ENCODE results near the gene IFT25.

The IFT25 gene

DNA sequence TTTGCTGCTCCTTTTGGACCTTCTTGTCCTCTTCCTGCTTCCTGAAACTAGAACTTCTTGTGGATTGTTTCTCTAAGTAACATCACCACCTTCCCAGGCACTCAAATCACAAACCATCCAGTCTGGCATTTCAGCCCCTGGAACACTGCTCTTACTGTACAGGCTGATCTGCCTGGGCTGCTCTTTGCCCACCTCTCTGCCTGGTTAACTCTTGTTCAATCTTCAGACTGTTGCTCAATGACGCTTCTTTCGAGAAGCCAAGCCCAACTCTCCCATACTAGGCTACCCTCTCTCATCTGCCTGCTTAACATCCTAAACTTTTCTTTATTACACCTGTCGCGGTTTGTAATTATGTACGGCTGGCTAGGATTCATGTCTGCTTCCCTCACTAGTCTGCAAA, 50.9 kb downstream of the IFT25 start:
- Mint-ChIP-seq H3K9me3 (no peaks in the 10 kb centered on the region), H3K4me3 (no peak overlapping the region)
- no peak for DNase-seq

DNA sequence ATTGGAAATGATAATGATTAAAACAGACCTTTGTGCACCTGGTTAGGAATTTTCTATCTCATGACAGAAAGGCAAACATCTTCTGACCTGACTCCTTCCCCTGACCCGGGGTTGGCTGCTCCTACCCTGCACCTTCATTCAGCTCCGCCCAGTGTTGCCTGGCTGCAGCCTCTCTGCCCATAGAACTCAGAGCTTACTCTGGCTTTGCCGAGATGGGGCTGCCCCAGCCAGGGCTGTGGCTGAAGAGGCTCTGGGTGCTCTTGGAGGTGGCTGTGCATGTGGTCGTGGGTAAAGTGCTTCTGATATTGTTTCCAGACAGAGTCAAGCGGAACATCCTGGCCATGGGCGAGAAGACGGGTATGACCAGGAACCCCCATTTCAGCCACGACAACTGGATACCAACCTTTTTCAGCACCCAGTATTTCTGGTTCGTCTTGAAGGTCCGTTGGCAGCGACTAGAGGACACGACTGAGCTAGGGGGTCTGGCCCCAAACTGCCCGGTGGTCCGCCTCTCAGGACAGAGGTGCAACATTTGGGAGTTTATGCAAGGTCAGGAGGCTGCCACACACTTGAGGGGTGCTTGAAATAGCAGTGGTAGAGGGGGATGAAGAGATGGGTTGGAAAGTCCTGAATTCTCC, 51.4 kb downstream of the IFT25 start, which contains the start of gene DIO1:
Gene DIO1, plus strand, starts transcription at position 189 of the 638 bp plus-strand sequence. Its CDS starts 24 bp downstream, at position 213.
- H3K4me3 Mint-ChIP-seq = no peak within 1 kb of the TSS
- H3K4me1 Mint-ChIP-seq = peaks cover 72% of the 10 kb centered on the region
- H3K36me3 Mint-ChIP-seq (ENCODE audit: low read depth) = no peaks in the 10 kb centered on the region
- peaks cover 15% of the 10 kb centered on the region for H3K27me3 Mint-ChIP-seq (ENCODE audit: low read depth, poor library complexity)
- H3K27ac Mint-ChIP-seq = peak within 1 kb of the TSS; percentile 35
- no peaks in the 10 kb centered on the region for H3K9me3 Mint-ChIP-seq
- TF ChIP-seq, protein P1, sequence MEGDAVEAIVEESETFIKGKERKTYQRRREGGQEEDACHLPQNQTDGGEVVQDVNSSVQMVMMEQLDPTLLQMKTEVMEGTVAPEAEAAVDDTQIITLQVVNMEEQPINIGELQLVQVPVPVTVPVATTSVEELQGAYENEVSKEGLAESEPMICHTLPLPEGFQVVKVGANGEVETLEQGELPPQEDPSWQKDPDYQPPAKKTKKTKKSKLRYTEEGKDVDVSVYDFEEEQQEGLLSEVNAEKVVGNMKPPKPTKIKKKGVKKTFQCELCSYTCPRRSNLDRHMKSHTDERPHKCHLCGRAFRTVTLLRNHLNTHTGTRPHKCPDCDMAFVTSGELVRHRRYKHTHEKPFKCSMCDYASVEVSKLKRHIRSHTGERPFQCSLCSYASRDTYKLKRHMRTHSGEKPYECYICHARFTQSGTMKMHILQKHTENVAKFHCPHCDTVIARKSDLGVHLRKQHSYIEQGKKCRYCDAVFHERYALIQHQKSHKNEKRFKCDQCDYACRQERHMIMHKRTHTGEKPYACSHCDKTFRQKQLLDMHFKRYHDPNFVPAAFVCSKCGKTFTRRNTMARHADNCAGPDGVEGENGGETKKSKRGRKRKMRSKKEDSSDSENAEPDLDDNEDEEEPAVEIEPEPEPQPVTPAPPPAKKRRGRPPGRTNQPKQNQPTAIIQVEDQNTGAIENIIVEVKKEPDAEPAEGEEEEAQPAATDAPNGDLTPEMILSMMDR (IDR thresholded peaks at IDR 0.05) = no peak
- DNase-seq = peak; percentile 16

More for the DNA sequence above, 50.9 kb downstream of the IFT25 start:
- H3K4me1 Mint-ChIP-seq = peaks cover 72% of the 10 kb centered on the region
- TF ChIP-seq, protein P1 (IDR thresholded peaks at IDR 0.05) = no peak
- peaks cover 15% of the 10 kb centered on the region for H3K27me3 Mint-ChIP-seq (ENCODE audit: low read depth, poor library complexity)
- no peaks in the 10 kb centered on the region for H3K36me3 Mint-ChIP-seq (ENCODE audit: low read depth)
- no peak overlapping the region for H3K27ac Mint-ChIP-seq

DNA sequence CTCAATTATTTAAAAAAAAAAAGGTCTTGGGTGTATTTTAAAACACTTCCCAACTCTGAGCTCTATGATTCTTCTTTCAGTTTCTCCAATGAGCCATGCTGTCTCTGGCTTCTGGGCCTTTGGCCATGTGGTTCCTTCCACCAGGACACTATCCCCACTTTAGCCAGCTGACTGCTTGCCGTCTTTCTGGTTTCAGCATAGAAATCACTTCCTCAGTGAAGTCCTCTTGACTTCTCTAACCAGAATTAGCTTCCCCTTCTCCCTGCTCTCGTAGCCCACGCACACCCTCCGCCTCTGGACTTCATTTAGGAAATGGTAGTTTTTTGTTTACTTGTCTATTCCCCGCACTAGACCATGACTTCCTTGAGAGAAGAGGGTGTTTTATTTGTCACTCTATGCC, 52.6 kb downstream of the IFT25 start:
- peaks cover 67% of the 10 kb centered on the region for H3K4me1 Mint-ChIP-seq
- H3K27me3 Mint-ChIP-seq (ENCODE audit: low read depth, poor library complexity) = peaks cover 15% of the 10 kb centered on the region
- TF ChIP-seq, protein P1 (IDR thresholded peaks at IDR 0.05) = no peak
- no peak overlapping the region for H3K27ac Mint-ChIP-seq
- no peaks in the 10 kb centered on the region for H3K36me3 Mint-ChIP-seq (ENCODE audit: low read depth)
- no peak for DNase-seq
- no peaks in the 10 kb centered on the region for H3K9me3 Mint-ChIP-seq
- no peak overlapping the region for H3K4me3 Mint-ChIP-seq

DNA sequence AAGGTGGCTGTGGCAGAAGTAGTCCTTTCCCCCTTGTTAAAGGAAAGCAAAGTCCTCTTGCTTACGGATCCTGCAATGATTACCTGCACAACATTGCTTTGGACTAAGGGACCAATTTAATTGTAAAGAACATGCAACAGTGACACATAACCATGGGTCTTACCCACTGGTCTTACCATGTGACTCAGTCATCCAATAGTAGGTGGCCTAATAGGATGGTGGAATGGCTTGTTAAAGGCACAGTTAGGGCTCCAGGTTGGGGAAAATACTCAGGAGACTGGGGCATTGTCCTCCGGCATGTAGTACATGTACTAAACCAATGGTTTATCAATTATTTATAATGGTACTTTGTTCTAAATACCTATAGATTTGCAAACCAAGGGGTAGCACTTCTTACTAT, 53.8 kb downstream of the IFT25 start:
- H3K9me3 Mint-ChIP-seq = no peaks in the 10 kb centered on the region
- H3K36me3 Mint-ChIP-seq (ENCODE audit: low read depth) = peaks cover 4% of the 10 kb centered on the region
- no peak for DNase-seq
- TF ChIP-seq, protein P1 (IDR thresholded peaks at IDR 0.05) = no peak
- no peak overlapping the region for H3K4me3 Mint-ChIP-seq
- peaks cover 15% of the 10 kb centered on the region for H3K27me3 Mint-ChIP-seq (ENCODE audit: low read depth, poor library complexity)
- no peak overlapping the region for H3K27ac Mint-ChIP-seq
- H3K4me1 Mint-ChIP-seq = peaks cover 55% of the 10 kb centered on the region

DNA sequence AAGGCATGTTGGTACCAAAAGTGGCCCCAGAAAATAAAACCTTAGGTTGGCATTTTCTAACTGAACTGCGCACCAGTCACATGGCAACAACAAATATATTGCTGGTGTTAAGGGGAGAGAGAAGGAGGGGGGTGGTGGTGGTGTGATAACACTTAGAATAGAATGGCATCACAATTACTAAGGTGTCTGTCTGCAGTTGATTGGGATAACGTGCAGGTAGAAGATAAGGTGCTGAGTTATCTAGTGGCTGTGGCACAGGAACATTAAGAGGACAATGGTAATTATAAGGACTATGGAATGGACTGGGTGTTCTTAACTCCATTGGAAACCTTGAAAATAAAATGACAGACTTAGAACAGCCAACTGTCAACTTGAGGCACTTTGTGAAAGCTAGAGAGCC, 54.5 kb downstream of the IFT25 start:
- no peak for DNase-seq
- H3K27ac Mint-ChIP-seq = no peak overlapping the region
- no peak overlapping the region for H3K4me3 Mint-ChIP-seq
- peaks cover 51% of the 10 kb centered on the region for H3K4me1 Mint-ChIP-seq
- peaks cover 11% of the 10 kb centered on the region for H3K27me3 Mint-ChIP-seq (ENCODE audit: low read depth, poor library complexity)
- H3K36me3 Mint-ChIP-seq (ENCODE audit: low read depth) = peaks cover 4% of the 10 kb centered on the region
- H3K9me3 Mint-ChIP-seq = no peaks in the 10 kb centered on the region
- TF ChIP-seq, protein P1 (IDR thresholded peaks at IDR 0.05) = no peak

DNA sequence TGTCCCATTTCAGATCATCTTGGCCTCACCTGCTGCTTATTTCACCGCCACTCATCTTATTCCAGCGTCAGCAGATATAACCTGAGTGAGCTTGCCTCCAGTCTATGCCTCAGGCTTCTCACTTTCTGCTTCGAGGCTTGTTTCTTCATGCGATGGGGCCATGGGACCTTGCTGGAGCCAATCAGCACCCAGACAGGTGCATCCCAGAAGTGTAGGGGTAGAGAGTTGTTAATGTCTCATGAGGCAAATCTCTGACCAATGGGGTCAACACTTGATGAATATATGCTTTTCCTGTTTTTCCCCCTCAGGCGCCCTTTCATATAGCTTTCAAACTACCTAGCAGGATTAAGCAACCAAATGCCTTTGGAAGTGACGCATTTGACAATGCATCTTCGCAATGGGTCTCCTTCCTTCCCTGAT, 55.0 kb downstream of the IFT25 start:
- TF ChIP-seq, protein P1 (IDR thresholded peaks at IDR 0.05) = no peak
- peaks cover 4% of the 10 kb centered on the region for H3K36me3 Mint-ChIP-seq (ENCODE audit: low read depth)
- H3K9me3 Mint-ChIP-seq = no peaks in the 10 kb centered on the region
- peak overlapping the region; percentile 95 for H3K4me3 Mint-ChIP-seq
- H3K4me1 Mint-ChIP-seq = peaks cover 47% of the 10 kb centered on the region
- H3K27ac Mint-ChIP-seq = no peak overlapping the region
- H3K27me3 Mint-ChIP-seq (ENCODE audit: low read depth, poor library complexity) = peaks cover 9% of the 10 kb centered on the region
- no peak for DNase-seq
